ENCODE measurements around the gene TAS2R13. TPM values are rescaled to one million over a fixed set of nuclear protein-coding genes. Genes with fewer than 3 reads are reported as not detected.

The TAS2R13 gene
- total and polyA plus RNA-seq, 4 donors = 1.7 to 13.5 TPM; not detected in 2

DNA sequence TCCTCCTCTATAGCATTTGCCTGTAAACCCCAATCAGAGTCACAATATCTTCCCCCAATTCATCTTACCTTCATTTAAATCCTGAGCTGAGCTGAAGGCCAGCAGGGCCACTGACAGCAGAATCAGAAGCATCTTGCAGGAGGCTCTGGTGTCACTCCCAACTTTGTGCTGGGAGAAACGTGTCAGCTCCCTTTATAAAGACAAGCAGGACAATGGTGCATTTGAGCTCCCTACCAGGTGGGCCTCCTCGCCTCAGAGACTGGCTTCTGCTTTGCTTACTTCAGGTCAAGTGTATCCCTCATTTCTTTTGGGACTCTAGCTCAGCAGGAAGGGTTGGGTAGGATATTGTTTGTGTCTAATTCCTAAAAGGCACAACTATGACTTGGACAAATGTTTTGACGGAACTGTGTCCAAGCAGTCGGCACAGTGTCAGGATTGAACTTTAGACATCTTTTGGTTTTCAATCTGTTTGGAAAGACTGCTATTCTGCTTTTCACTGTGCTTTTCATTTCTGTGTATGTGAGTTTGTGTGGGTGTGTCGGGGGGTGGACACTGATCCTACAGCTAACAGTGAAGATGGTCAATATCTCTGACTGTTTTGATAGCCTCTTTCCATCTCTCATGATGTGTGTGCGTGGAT, 25.2 kb downstream of the TAS2R13 start, which contains the start of gene PRH1:
Gene PRH1, minus strand, starts transcription at position 170 of the 640 bp plus-strand sequence. Its CDS starts 38 bp downstream, at position 132.
- Histone ChIP-seq H3K27me3 (ENCODE audit: control insufficient read depth in 3 of 3, insufficient read depth in 3 of 3, low read length in 2 of 3) (no peaks in the 10 kb centered on the region), H3K4me3 (no peak within 1 kb of the TSS), H3K27ac (ENCODE audit: low read depth in 1 of 2, low read length in 1 of 2) (no peak within 1 kb of the TSS), H3K9me3 (ENCODE audit: control insufficient read depth in 4 of 4, insufficient read depth in 3 of 4, low read length in 3 of 4) (peaks cover 0 to 2% (median 0%) of the 10 kb centered on the region in 4 donors), H3K36me3 (ENCODE audit: control insufficient read depth in 4 of 4, insufficient read depth in 4 of 4, low read length in 4 of 4) (peaks cover 0 to 4% (median 1%) of the 10 kb centered on the region in 4 donors), H3K9ac (ENCODE audit: insufficient read depth in 1 of 2, low read length in 2 of 2) (no peak within 1 kb of the TSS), H3K4me1 (ENCODE audit: control insufficient read depth in 5 of 5, insufficient read depth in 5 of 5, low read length in 5 of 5) (peaks cover 0 to 4% (median 0%) of the 10 kb centered on the region in 5 donors)
- TF ChIP-seq, protein P1, sequence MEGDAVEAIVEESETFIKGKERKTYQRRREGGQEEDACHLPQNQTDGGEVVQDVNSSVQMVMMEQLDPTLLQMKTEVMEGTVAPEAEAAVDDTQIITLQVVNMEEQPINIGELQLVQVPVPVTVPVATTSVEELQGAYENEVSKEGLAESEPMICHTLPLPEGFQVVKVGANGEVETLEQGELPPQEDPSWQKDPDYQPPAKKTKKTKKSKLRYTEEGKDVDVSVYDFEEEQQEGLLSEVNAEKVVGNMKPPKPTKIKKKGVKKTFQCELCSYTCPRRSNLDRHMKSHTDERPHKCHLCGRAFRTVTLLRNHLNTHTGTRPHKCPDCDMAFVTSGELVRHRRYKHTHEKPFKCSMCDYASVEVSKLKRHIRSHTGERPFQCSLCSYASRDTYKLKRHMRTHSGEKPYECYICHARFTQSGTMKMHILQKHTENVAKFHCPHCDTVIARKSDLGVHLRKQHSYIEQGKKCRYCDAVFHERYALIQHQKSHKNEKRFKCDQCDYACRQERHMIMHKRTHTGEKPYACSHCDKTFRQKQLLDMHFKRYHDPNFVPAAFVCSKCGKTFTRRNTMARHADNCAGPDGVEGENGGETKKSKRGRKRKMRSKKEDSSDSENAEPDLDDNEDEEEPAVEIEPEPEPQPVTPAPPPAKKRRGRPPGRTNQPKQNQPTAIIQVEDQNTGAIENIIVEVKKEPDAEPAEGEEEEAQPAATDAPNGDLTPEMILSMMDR (IDR thresholded peaks at IDR 0.05; ENCODE audit: control extremely low read depth, extremely low read depth) = no peak
- ATAC-seq (ENCODE audit: insufficient read depth, low FRiP score) (no peak), DNase-seq (no peak)
- WGBS, 2 donors = 95 to 97% methylated on average over 6 of the region's 6 CpGs

DNA sequence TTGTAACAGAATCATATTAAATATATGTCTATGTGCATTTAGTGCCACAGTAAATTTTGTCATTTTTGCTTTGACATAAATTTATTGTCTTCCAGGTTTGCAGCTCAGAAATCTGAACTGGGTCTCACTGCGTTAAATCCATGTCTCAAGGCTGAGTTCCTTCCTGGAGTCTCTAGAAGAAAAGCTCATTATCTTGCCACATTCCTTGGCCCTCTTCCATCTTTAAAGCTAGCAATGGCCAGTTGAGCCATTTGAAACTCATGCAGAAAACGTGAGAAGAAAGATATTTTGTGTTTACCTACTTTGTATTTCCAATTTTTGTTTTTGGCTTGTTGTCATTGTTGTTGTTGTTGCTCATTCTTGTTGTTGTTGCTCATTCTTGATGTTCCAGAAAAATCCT, 36.0 kb downstream of the TAS2R13 start:
- Histone ChIP-seq H3K9ac (ENCODE audit: insufficient read depth in 1 of 2, low read length in 2 of 2) (no peak overlapping the region), H3K27ac (ENCODE audit: low read depth in 1 of 2, low read length in 1 of 2) (no peak overlapping the region), H3K27me3 (ENCODE audit: control insufficient read depth in 3 of 3, insufficient read depth in 3 of 3, low read length in 2 of 3) (no peaks in the 10 kb centered on the region), H3K36me3 (ENCODE audit: control insufficient read depth in 4 of 4, insufficient read depth in 4 of 4, low read length in 4 of 4) (peaks cover 0 to 7% (median 4%) of the 10 kb centered on the region in 4 donors), H3K4me3 (no peak overlapping the region), H3K9me3 (ENCODE audit: control insufficient read depth in 4 of 4, insufficient read depth in 3 of 4, low read length in 3 of 4) (peaks cover 0 to 5% (median under 1%) of the 10 kb centered on the region in 4 donors), H3K4me1 (ENCODE audit: control insufficient read depth in 5 of 5, insufficient read depth in 5 of 5, low read length in 5 of 5) (peaks cover 0 to 3% (median 0%) of the 10 kb centered on the region in 5 donors)
- DNase-seq (peak in 2 of 3 donors; percentile 55 to 71), ATAC-seq (ENCODE audit: insufficient read depth, low FRiP score) (no peak)
- WGBS, 2 donors = 46 to 57% methylated on average over 2 of the region's 2 CpGs
- TF ChIP-seq, protein P1 (IDR thresholded peaks at IDR 0.05; ENCODE audit: control extremely low read depth, extremely low read depth) = no peak

DNA sequence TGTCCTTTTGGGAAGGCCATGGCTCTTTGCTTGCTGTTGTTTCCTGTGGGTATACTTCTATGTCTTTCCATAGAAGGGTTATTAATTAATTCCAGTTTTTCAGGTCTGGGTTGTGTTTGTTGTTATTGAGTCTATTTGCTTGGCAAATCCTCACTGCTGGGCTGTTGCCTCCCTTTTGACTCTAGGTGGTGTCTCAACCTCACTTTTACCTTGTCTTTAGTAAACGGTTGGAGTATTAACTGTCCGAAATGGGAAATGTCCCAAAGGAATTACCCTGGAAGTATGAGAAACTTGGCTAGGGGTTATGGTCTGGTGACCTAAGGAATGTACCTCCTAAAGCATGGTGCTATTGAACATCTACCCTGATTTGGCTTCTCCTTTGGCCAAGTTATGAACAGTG, 42.0 kb downstream of the TAS2R13 start:
- no peak overlapping the region for H3K27ac ChIP-seq (ENCODE audit: low read depth in 1 of 2, low read length in 1 of 2)
- no peaks in the 10 kb centered on the region for H3K27me3 ChIP-seq (ENCODE audit: control insufficient read depth in 3 of 3, insufficient read depth in 3 of 3, low read length in 2 of 3)
- H3K4me3 ChIP-seq = no peak overlapping the region
- ATAC-seq (ENCODE audit: insufficient read depth, low FRiP score) (no peak), DNase-seq (no peak)
- H3K9ac ChIP-seq (ENCODE audit: insufficient read depth in 1 of 2, low read length in 2 of 2) = no peak overlapping the region
- TF ChIP-seq, protein P1 (IDR thresholded peaks at IDR 0.05; ENCODE audit: control extremely low read depth, extremely low read depth) = no peak
- H3K4me1 ChIP-seq (ENCODE audit: control insufficient read depth in 5 of 5, insufficient read depth in 5 of 5, low read length in 5 of 5) = no peaks in the 10 kb centered on the region
- no peaks in the 10 kb centered on the region for H3K36me3 ChIP-seq (ENCODE audit: control insufficient read depth in 4 of 4, insufficient read depth in 4 of 4, low read length in 4 of 4)
- WGBS, 2 donors = 86 to 91% methylated on average over 2 of the region's 2 CpGs
- no peaks in the 10 kb centered on the region for H3K9me3 ChIP-seq (ENCODE audit: control insufficient read depth in 4 of 4, insufficient read depth in 3 of 4, low read length in 3 of 4)
